ENCODE data around the gene VIM. TPM values are rescaled to one million over a fixed set of nuclear protein-coding genes. Genes with fewer than 3 reads are reported as not detected.

Gene VIM
- total and polyA plus RNA-seq, 3 experiments from 2014 or later: 513 to 1,243 (median 1,217) TPM

- Mint-ChIP-seq H3K9me3 (no peaks in the 10 kb centered on the region), H3K27me3 (peaks cover 0 to 7% of the 10 kb centered on the region in 2 donors), H3K4me1 (peaks cover 48 to 73% (median 57%) of the 10 kb centered on the region in 3 donors), H3K4me3 (peak overlapping the region; percentile 90 to 99 (median 96)), H3K36me3 (peaks cover 1 to 68% (median 5%) of the 10 kb centered on the region in 3 donors), H3K27ac (peak overlapping the region; percentile 95 to 100 (median 99))
- Histone ChIP-seq H3K36me3 (ENCODE audit: insufficient read depth, low read length) (peaks cover 29% of the 10 kb centered on the region), H3K4me3 (ENCODE audit: low read length) (peak overlapping the region; percentile 84), H3K27me3 (ENCODE audit: insufficient read depth, low read length, poor library complexity, severe bottlenecking) (no peaks in the 10 kb centered on the region), H3K4me1 (ENCODE audit: insufficient read depth, low read length) (peaks cover 46% of the 10 kb centered on the region), H3K9me3 (ENCODE audit: low read length) (no peaks in the 10 kb centered on the region), H3K27ac (ENCODE audit: low read depth, low read length) (peak overlapping the region; percentile 98)
- peak; percentile 71 to 92 (median 74) for DNase-seq
- ChIA-PET POLR2A (interaction anchor here (0.5 to 5.0 kb wide), 16 partner anchors 14 to 441 kb away, joined by 3 to 67 read pairs (median 4); partner anchors contain the start of genes RSU1 and TRDMT1), CTCF (interaction anchor here (0.8 to 6.5 kb wide), 16 partner anchors 9 to 412 kb away, joined by 3 to 71 read pairs (median 4); partner anchors contain the start of genes RSU1 and TRDMT1)
Measured at GRCh38 chr10:17229016-17229716, 1.1 kb downstream of the VIM start.

DNA sequence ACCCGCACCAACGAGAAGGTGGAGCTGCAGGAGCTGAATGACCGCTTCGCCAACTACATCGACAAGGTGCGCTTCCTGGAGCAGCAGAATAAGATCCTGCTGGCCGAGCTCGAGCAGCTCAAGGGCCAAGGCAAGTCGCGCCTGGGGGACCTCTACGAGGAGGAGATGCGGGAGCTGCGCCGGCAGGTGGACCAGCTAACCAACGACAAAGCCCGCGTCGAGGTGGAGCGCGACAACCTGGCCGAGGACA, 1.6 kb downstream of the VIM start:
- Histone ChIP-seq H3K27ac (ENCODE audit: low read depth, low read length) (peak overlapping the region; percentile 98), H3K27me3 (ENCODE audit: insufficient read depth, low read length, poor library complexity, severe bottlenecking) (no peaks in the 10 kb centered on the region), H3K36me3 (ENCODE audit: insufficient read depth, low read length) (peaks cover 33% of the 10 kb centered on the region), H3K4me1 (ENCODE audit: insufficient read depth, low read length) (peaks cover 50% of the 10 kb centered on the region), H3K4me3 (ENCODE audit: low read length) (peak overlapping the region; percentile 84), H3K9me3 (ENCODE audit: low read length) (no peaks in the 10 kb centered on the region)
- ChIA-PET CTCF (interaction anchor here (0.8 to 6.5 kb wide), 14 partner anchors 10 to 412 kb away, joined by 3 to 71 read pairs (median 4); partner anchors contain the start of genes RSU1 and TRDMT1), POLR2A (interaction anchor here (0.5 to 5.0 kb wide), 17 partner anchors 14 to 441 kb away, joined by 3 to 67 read pairs (median 4); partner anchors contain the start of genes RSU1 and TRDMT1)
- peak overlapping the region; percentile 90 to 99 (median 96) for H3K4me3 Mint-ChIP-seq
- H3K27me3 Mint-ChIP-seq: peaks cover 0 to 9% of the 10 kb centered on the region in 2 donors
- peak overlapping the region; percentile 95 to 100 (median 99) for H3K27ac Mint-ChIP-seq
- H3K9me3 Mint-ChIP-seq: no peaks in the 10 kb centered on the region
- H3K36me3 Mint-ChIP-seq: peaks cover 5 to 73% (median 10%) of the 10 kb centered on the region in 3 donors
- DNase-seq: no peak
- peaks cover 52 to 77% (median 60%) of the 10 kb centered on the region in 3 donors for H3K4me1 Mint-ChIP-seq

DNA sequence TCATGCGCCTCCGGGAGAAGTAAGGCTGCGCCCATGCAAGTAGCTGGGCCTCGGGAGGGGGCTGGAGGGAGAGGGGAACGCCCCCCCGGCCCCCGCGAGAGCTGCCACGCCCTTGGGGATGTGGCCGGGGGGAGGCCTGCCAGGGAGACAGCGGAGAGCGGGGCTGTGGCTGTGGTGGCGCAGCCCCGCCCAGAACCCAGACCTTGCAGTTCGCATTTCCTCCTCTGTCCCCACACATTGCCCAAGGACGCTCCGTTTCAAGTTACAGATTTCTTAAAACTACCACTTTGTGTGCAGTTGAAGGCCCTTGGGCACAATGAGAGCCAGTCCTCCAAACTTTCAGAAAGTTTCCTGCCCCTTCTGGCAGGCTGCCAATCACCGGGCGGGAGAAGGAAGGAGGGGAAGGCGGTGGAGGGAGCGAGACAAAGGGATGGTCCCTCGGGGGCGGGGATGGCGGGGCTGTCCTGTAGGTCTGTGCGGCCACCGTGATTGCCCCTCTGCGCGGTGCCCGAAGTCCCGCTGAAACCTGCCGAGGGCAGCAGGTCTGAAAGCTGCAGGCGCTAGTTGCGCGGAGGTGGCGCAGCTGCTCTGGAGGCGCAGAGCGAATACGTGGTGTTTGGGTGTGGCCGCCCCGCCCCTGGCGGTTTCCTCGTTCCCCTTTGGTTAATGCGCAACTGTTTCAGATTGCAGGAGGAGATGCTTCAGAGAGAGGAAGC, 2.1 kb downstream of the VIM start:
- no peaks in the 10 kb centered on the region for H3K9me3 Mint-ChIP-seq
- peaks cover 53 to 77% (median 60%) of the 10 kb centered on the region in 3 donors for H3K4me1 Mint-ChIP-seq
- H3K4me3 Mint-ChIP-seq: peak overlapping the region; percentile 90 to 99 (median 96)
- Histone ChIP-seq H3K27me3 (ENCODE audit: insufficient read depth, low read length, poor library complexity, severe bottlenecking) (no peaks in the 10 kb centered on the region), H3K9me3 (ENCODE audit: low read length) (no peaks in the 10 kb centered on the region), H3K4me3 (ENCODE audit: low read length) (peak overlapping the region; percentile 84), H3K36me3 (ENCODE audit: insufficient read depth, low read length) (peaks cover 38% of the 10 kb centered on the region), H3K27ac (ENCODE audit: low read depth, low read length) (peak overlapping the region; percentile 98), H3K4me1 (ENCODE audit: insufficient read depth, low read length) (peaks cover 55% of the 10 kb centered on the region)
- peaks cover 5 to 73% (median 14%) of the 10 kb centered on the region in 3 donors for H3K36me3 Mint-ChIP-seq
- CTCF ChIA-PET: interaction anchor here (0.7 to 6.5 kb wide), 22 partner anchors 9 to 417 kb away, joined by 3 to 71 read pairs (median 4); partner anchors contain the start of genes RSU1 and TRDMT1
- H3K27me3 Mint-ChIP-seq: peaks cover 0 to 9% of the 10 kb centered on the region in 2 donors
- peak overlapping the region; percentile 95 to 100 (median 99) for H3K27ac Mint-ChIP-seq
- peak; percentile 81 to 95 (median 94) for DNase-seq
- POLR2A ChIA-PET: interaction anchor here (0.5 to 5.0 kb wide), 21 partner anchors 10 to 442 kb away, joined by 3 to 67 read pairs (median 4); partner anchors contain the start of genes RSU1 and TRDMT1

GRCh38 chr10:17231788-17232187, 3.7 kb downstream of the VIM start:
- no peak for DNase-seq
- ChIA-PET CTCF (interaction anchor here (3.4 to 6.5 kb wide), 2 partner anchors 10 to 31 kb away, joined by 16 to 71 read pairs; partner anchors contain the start of gene TRDMT1), POLR2A (interaction anchor here (3.6 to 4.2 kb wide), 2 partner anchors 31 to 415 kb away, joined by 32 to 67 read pairs; partner anchors contain the start of genes RSU1 and TRDMT1)
- peak overlapping the region; percentile 13 to 99 (median 96) for H3K4me3 Mint-ChIP-seq
- H3K9me3 Mint-ChIP-seq: no peaks in the 10 kb centered on the region
- Histone ChIP-seq H3K4me1 (ENCODE audit: insufficient read depth, low read length) (peaks cover 50% of the 10 kb centered on the region), H3K36me3 (ENCODE audit: insufficient read depth, low read length) (peaks cover 55% of the 10 kb centered on the region), H3K27me3 (ENCODE audit: insufficient read depth, low read length, poor library complexity, severe bottlenecking) (no peaks in the 10 kb centered on the region), H3K27ac (ENCODE audit: low read depth, low read length) (peak overlapping the region; percentile 98), H3K9me3 (ENCODE audit: low read length) (no peaks in the 10 kb centered on the region), H3K4me3 (ENCODE audit: low read length) (no peak overlapping the region)
- H3K27me3 Mint-ChIP-seq: peaks cover 0 to 9% of the 10 kb centered on the region in 2 donors
- H3K36me3 Mint-ChIP-seq: peaks cover 8 to 85% (median 21%) of the 10 kb centered on the region in 3 donors
- H3K27ac Mint-ChIP-seq: peak overlapping the region; percentile 44 to 99 (median 99)
- H3K4me1 Mint-ChIP-seq: peaks cover 53 to 79% (median 60%) of the 10 kb centered on the region in 3 donors

DNA sequence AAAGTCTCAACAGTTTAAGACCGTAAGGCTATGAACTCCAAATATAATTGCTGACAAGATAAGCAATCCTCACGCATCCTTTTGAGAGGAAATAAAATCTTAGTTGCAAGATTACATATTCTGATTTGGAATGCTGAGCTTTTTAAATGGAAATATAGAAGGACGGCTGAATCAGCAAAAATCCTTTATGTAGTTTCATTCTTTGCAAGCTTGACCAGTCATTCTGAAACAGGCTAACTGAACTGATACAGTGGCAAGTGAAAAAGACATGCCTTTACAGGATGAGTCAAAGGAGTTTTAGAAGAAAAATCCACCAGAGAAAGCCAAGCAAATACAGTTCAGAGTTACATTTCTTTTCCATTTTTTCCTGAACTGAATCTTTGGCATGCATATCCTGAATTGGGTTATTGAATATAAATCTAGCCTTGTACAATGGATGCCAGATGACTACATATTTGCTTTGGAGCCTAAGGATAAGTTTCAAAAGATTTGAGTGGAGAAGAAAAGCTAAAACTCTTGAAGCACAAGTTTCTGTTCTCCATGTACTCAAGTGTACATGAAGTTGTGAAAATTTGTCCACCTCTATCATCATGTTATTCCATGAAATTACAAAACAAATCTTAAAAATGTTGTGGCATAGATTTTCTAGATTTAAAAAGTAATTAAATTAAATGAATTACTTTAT, 4.4 kb downstream of the VIM start:
- H3K27ac Mint-ChIP-seq: peak overlapping the region; percentile 18 to 99 (median 98)
- ChIA-PET CTCF (interaction anchor here (0.7 to 3.4 kb wide), 2 partner anchors 10 to 389 kb away, joined by 3 to 16 read pairs; no protein-coding TSS in a partner anchor), POLR2A (no interaction called here)
- H3K4me3 Mint-ChIP-seq: peak overlapping the region; percentile 3 to 99 (median 90)
- H3K4me1 ChIP-seq (ENCODE audit: insufficient read depth, low read length): peaks cover 44% of the 10 kb centered on the region
- peak overlapping the region; percentile 3 for H3K27ac ChIP-seq (ENCODE audit: low read depth, low read length)
- peaks cover 47 to 72% (median 57%) of the 10 kb centered on the region in 3 donors for H3K4me1 Mint-ChIP-seq
- peaks cover 0 to 9% of the 10 kb centered on the region in 2 donors for H3K27me3 Mint-ChIP-seq
- H3K36me3 ChIP-seq (ENCODE audit: insufficient read depth, low read length): peaks cover 61% of the 10 kb centered on the region
- H3K27me3 ChIP-seq (ENCODE audit: insufficient read depth, low read length, poor library complexity, severe bottlenecking): no peaks in the 10 kb centered on the region
- H3K9me3 ChIP-seq (ENCODE audit: low read length): no peaks in the 10 kb centered on the region
- no peak overlapping the region for H3K4me3 ChIP-seq (ENCODE audit: low read length)
- peaks cover 8 to 91% (median 21%) of the 10 kb centered on the region in 3 donors for H3K36me3 Mint-ChIP-seq
- H3K9me3 Mint-ChIP-seq: no peaks in the 10 kb centered on the region
- DNase-seq: no peak

GRCh38 chr10:17233286-17233991, 5.4 kb downstream of the VIM start:
- Mint-ChIP-seq H3K4me1 (peaks cover 42 to 66% (median 55%) of the 10 kb centered on the region in 3 donors), H3K27ac (peak overlapping the region; percentile 29 to 88 (median 61)), H3K4me3 (peak overlapping the region in 3 of 7 donors; percentile 28 to 41 (median 37)), H3K9me3 (no peaks in the 10 kb centered on the region), H3K36me3 (peaks cover 8 to 93% (median 21%) of the 10 kb centered on the region in 3 donors), H3K27me3 (peaks cover 0 to 9% of the 10 kb centered on the region in 2 donors)
- no peak overlapping the region for H3K4me3 ChIP-seq (ENCODE audit: low read length)
- H3K27me3 ChIP-seq (ENCODE audit: insufficient read depth, low read length, poor library complexity, severe bottlenecking): no peaks in the 10 kb centered on the region
- DNase-seq: no peak
- no peak overlapping the region for H3K27ac ChIP-seq (ENCODE audit: low read depth, low read length)
- H3K36me3 ChIP-seq (ENCODE audit: insufficient read depth, low read length): peaks cover 69% of the 10 kb centered on the region
- ChIA-PET POLR2A (no interaction called here), CTCF (no interaction called here)
- H3K9me3 ChIP-seq (ENCODE audit: low read length): no peaks in the 10 kb centered on the region
- peaks cover 41% of the 10 kb centered on the region for H3K4me1 ChIP-seq (ENCODE audit: insufficient read depth, low read length)

DNA sequence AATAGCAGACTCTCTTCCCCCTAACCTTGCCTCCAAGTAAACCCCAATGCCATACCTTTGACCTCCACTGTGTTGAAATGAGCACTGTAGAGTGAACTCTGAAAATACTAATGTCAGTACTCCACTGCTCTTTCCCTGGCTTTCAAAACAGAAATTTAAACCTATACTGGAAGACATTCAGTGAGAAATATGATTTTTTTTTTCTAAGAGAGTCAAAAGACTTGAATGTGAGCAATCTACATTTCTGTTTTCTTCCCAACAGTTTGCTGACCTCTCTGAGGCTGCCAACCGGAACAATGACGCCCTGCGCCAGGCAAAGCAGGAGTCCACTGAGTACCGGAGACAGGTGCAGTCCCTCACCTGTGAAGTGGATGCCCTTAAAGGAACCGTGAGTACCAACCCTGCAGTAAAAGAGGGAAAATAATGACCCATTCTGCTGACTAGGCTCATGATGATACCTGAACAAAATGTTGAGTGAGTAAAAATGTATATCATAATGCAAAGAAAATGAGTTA, 6.4 kb downstream of the VIM start:
- CTCF ChIA-PET: no interaction called here

More for the DNA sequence above, 6.4 kb downstream of the VIM start:
- Histone ChIP-seq H3K4me3 (ENCODE audit: low read length) (no peak overlapping the region), H3K4me1 (ENCODE audit: insufficient read depth, low read length) (peaks cover 41% of the 10 kb centered on the region), H3K27ac (ENCODE audit: low read depth, low read length) (no peak overlapping the region), H3K27me3 (ENCODE audit: insufficient read depth, low read length, poor library complexity, severe bottlenecking) (no peaks in the 10 kb centered on the region), H3K36me3 (ENCODE audit: insufficient read depth, low read length) (peaks cover 70% of the 10 kb centered on the region), H3K9me3 (ENCODE audit: low read length) (no peaks in the 10 kb centered on the region)
- H3K36me3 Mint-ChIP-seq: peaks cover 8 to 87% (median 21%) of the 10 kb centered on the region in 3 donors
- DNase-seq: no peak
- H3K4me1 Mint-ChIP-seq: peaks cover 42 to 67% (median 56%) of the 10 kb centered on the region in 3 donors
- peak overlapping the region in 7 of 8 donors; percentile 61 to 95 (median 86) for H3K27ac Mint-ChIP-seq
- H3K27me3 Mint-ChIP-seq: peaks cover 0 to 3% of the 10 kb centered on the region in 2 donors
- POLR2A ChIA-PET: no interaction called here
- no peaks in the 10 kb centered on the region for H3K9me3 Mint-ChIP-seq
- peak overlapping the region in 5 of 7 donors; percentile 39 to 56 (median 46) for H3K4me3 Mint-ChIP-seq

All from CD8-positive, alpha-beta memory T cell (primary cell).